HG02763 (cell line): ENCODE results near the gene GTF2I.
A peak's percentile ranks its signal among the peaks of the same experiment; 100 is the strongest.
"Not testable (repeated sequence)": the region's sequence is repeated elsewhere in the genome, so short reads cannot be mapped to it uniquely, and the experiment has no call there.

Source experiments
- ATAC-seq: cut with Tn5 transposase; IDR thresholded peaks from one replicate; pipeline ENCODE4 v1.9.1; 2021; ENCODE audit warnings: mild to moderate bottlenecking, moderate library complexity; ENCODE audit not compliant: unreplicated experiment

The GTF2I gene

DNA sequence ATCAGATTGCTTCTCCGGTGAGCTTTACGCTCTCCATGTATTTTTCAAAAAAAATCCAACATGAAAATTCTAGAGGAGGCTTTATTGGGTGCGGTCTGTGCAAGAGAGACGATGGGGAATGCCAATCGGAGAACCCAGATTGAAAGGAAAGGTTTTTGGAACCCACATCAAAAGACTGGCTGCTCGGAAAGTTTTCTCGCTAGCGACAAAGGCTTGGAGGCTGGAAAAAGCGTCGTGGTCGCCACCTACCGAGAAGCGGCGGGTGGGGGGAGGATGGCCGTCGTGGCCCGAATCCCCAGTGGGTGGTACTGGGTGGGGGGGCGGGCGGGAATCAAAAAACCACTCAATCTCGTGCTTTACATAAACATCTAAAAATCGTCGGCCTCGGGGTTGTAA is 1.1 kb upstream of the GTF2I start:
- no peak for ATAC-seq

DNA sequence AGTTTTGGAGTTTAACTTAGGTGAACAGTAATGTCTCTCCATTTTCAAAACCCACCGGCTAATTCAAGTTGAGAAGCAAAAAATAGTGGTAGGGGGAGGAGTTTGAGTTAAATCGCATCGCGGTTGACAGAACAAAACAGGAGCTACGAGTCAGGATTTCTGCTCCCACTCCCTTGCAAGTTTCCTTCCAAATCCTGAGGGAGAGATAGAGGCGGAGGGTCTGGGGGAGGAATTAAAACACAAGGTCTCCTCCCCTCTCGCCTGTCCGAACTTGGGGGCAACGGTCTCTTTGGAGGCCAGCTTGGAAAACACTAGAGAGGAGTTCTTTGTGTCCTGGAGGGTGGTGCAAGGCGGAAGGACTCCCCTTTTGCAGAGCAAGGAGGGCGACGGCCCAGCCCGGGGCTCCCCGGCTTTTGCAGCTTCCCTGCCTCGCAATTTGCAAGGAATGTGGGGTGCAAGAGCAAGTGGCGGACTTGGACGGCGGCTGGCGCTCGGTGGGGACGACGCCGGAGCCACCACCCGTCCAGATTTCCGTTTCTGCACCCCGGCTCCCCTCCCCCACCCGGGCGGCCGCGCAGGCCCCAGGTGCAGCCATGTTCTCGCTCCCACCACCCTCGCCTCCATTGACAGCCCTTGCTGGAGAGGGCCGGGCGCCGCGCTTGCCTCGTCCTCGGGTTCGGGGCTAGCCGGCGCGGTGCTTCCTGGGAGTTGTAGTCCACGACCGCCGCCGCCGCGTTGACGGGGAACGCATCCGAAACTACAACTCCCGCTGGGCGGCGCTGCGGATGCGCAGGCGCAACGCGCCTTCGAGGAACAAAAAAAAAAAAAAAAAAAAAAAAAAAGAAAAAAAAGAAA is 454 bp upstream of the GTF2I start:
- ATAC-seq: peak; percentile 60

DNA sequence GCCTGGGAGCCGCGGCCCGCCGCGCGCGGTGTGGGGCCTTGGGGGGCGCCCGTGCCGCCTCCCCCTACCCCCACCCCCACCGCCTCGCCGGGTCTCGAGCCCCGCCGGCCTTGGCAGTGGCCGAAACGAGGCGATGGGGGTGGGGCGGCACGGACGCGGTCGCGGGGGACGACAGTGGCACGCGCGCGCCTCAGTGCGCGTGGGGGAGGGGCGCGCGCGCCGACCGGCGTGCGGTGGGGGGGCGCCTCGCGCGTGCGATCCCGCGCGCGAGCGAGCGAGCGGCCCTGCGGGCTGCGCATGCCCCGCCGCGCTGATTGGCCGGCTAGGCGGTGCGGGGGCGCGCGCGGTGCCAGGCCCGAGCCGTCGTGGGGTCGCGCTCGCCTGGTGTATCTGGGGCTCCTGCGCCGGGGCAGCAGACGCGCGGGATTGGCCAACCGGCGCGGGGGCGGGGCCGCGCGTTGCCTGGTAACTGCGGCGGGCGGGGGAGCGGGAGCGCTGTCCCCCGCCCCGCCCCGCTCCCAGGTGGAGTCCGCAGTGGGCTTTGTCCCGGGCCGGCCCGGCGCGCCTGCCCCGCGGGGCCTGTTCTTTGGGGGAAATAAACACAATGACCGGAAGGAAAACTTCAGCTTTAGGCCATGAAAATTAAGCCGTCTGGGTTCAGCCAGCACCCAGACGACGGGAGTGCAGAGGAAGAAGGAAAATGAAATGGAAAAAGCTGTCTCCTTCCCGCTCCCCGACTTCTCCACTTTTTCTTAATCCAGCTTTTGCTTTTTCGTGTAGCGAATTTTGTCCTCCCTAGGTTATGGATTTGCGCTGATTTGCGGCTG is 873 bp downstream of the GTF2I start:
- ATAC-seq: peak; percentile 52

DNA sequence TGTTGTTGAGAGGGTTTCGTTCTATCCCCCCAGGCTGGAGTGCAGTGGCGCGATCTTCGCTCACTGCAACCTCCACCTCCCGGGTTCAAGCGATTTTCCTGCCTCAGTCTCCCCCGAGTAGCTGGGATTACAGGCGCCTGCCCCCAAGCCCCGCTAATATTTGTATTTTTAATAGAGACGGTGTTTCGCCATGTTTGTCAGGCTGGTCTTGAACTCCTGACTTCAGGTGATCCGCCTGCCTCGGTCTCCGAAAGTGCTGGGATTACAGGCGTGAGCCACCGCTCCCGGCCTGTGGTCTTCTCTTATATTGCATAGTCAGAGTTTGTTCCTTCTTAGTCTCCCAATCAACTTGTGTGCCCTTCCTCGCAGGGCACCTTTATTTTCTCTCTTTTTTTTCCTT is 2.7 kb downstream of the GTF2I start:
- ATAC-seq: not testable (repeated sequence)

DNA sequence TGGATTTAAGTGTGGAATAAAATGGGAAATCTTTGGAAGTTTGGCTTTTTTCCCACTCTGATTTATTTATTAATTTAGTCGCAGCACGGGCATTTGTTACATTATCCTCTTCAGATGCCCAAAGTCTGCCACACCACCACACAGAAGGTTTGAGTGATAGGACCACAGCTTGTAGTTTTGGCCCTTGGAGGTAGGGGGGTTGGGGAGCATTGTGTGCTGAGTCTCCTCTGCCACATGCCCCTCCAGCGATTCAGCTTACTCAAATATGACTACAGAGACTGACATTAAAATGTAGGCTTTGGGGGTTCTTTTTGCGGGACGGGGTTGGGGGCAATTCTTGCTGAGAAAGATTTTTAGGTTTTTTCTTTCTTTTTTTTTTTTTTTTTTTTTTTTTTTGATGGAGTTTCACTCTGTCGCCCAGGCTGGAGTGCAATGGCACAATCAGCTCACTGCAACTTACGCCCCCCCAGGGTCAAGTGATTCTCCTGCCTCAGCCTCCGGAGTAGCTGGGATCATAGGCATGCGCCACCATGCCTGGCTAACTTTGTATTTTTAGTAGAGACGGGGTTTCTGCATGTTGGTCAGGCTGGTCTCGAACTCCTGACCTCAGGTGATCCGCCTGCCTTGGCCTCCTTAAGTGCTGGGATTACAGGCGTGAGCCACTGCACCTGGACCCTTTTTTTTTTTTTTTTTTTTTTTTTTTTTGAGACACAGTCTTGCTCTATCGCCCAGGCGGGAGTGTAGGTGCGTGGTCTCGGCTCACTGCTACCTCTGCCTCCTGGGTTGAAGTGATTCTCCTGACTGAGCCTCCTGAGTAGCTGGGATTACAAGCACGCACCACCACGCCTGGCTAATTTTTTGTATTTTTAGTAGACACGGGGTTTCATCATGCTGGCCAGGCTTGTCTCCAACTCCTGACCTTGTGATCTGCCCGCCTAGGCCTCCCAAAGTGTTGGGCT is 4.6 kb downstream of the GTF2I start:
- ATAC-seq: not testable (repeated sequence)

DNA sequence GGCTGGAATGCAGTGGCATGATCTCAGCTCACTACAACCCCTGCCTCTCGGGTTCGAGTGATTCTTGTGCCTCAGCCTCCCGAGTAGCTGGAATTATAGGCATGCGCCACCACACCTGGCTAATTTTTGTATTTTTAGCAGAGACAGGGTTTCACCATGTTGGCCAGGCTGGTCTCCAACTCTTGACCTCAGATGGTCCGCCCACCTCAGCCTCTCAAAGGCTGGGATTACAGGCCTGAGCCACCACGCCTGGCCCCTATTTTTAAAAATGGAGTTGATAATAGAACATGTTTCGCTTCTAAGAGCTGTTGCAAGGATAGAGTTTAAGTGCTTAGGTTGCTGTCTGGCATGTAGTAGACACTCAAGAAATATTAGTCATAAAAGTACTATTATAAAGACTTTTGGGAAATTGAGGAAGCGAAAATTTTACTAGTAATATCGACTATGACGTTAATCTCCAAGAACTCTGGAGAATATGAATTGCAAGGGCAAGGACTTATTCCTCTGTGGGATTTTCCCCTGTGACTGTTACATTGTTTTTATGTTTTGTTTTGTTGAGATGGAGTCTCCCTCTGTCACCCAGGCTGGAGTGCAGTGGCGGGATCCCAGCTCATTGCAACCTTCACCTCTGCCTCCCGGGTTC is 7.9 kb downstream of the GTF2I start:
- no peak for ATAC-seq

DNA sequence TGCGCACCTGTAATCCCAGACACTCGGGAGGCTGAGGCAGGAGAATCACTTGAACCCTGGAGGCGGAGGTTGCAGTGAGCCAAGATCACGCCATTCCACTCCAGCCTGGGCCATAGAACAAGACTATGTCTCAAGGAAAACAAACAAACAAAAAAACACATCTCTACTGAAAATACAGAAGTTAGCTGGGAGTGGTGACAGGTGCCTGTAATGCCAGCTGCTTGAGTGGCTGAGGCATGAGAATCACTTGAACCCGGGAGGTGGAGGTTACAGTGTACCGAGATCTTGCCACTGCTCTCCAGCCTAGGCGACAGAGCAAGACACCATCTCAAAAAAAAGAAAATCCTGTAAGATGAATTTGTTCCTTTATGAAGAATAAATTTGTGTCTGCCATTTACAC is 9.5 kb downstream of the GTF2I start:
- not testable (repeated sequence) for ATAC-seq

DNA sequence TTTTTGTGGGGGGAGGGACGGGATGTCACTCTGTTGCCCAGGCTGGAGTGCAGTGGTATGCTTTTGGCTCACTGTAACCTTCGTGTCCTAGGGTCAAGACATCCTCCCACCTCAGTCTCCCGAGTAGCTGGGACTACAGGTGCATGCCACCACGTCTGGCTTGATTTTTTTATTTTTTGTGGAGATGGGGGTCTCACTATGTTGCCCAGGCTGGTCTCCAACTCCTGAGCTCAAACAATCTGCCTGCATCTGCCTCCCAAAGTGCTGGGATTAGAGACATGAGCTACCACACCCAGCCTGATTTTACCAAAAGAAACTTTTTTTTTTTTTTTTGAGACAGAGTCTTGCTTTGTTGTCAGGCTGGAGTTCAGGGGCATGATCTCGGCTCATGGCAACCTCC is 10.0 kb downstream of the GTF2I start:
- not testable (repeated sequence) for ATAC-seq

DNA sequence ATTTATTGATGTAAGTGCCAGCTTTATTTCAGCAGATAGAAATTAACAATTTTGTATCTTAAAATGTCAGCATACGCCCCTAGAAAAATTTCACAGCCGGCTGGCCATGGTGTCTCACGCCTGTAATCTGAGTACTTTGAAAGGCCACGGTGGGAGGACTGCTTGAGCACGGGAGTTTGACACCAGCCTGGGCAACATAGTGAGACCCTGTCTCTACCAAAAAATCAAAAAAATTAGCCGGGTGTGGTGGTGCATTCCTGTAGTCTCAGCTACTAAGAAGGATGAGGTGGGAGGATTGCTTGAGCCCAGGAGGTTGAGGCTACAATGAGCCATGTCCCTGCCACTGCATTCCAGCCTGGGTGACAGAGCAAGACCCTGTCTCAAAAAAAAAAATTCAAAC is 14.1 kb downstream of the GTF2I start:
- no peak for ATAC-seq

DNA sequence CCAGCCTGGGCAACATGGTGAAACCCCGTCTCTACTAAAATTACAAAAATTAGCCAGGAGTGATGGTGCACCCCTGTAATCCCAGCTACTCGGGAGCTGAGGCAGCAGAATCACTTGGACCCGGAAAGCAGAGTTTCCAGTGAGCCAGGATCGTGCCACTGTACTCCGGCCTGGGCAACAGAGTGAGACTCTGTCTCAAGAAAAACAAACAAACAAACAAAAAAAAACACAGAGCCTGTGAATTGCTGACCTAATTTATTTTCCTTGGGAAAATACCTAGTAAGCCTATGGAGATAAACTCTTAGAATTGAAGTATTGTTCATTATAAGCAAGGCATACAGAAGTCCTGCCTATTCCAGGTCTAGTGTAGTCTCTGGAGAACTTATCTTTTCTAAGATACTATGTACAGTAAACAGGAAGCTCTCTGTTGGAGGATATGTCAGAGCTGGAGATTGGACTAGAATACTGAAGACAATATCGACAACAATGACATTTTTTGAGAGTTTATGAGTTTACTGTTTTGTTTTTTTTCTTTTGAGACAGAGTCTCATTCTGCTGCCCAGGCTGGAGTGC is 14.9 kb downstream of the GTF2I start:
- no peak for ATAC-seq

DNA sequence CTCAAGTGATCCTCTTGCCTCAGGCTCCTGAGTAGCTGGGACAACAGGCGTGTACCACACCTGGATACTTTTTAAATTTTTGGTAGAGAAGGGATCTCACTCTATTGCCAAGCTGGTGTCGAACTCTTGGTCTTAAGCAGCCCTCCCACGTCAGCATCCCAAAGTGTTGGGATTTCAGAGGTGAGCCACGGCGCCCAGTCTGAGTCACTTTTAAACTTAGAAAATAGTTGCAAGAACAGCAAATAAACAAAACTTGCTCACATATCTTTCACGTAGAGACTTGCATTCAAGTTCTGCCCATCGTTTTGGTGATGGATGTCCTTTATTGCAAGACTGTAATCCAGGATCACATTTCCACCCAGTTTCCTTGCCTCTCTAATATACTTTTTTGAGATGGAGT is 16.6 kb downstream of the GTF2I start:
- no peak for ATAC-seq

DNA sequence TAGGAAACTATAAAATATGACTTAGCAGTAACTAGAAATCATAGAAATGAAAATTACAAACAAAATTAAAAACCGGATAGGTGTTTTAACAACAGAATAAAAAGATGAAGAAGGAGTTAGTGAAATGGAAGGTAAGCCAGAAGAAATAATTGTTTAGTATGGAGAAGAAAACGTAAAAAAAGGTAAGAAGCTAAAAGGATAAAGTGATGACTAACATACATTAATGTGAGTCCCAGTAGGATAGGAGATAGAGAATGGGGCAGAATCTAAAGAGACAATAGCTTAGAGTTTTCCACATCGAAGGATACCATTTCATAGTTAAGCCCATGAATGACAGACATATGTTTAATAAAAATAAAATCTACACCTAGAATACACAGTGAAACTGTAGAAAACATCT is 25.3 kb downstream of the GTF2I start:
- no peak for ATAC-seq

DNA sequence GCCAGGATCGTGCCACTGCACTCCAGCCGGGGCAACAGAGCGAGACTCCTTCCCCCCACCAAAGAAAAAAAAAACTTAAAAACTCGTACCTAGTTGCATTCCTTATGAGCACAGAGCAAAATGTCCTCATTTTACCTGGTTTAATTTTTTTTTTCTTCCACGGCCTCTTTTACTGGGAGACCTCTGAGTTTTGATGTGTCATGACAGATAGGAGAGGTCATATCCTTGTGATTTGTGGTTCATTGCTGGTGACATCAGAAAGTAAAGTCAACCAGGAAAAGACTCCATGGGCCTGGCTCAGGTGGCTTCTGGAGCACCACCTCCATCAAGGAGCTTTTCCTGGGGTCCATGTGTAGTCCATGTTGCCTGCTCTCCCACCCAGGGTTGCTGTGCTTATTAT is 26.3 kb downstream of the GTF2I start:
- ATAC-seq: no peak

DNA sequence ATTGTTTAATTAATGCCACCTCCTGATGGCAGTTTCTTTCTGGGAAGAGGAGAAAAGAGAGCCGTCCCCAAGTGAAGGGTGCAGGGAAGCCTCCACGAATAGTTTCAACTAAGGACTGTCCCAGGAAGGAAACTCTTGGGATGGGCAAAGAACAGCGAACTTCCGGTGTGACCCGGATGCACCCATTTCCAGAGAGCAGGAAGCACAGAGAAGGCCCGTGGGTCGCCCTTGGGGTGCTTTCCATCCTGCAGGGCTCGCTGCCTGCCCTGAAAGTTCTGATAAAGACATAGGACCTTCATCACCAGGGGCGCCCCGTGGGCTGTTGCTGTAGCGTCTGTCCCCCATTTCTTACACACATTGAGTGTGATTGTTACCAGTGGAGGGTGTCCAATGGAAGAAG is 27.0 kb downstream of the GTF2I start:
- no peak for ATAC-seq

DNA sequence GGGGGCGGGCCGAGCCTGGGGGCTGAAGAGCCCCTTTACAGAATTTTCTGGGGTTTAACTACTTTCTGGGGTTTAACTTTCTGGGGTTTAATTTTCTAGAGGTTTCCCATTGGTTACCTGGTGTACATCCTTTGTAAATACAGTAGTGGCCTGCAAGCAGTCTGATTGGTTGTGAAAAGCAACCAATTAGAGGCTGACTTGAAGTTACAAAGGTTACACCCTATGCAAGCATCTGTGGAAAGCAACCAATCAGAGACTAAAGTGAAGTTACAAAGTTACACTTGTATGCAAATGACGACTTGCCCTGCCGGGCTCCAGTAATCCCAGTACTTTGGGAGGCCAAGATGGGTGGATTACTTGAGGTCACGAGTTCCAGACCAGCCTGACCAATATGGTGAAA is 27.4 kb downstream of the GTF2I start:
- no peak for ATAC-seq

DNA sequence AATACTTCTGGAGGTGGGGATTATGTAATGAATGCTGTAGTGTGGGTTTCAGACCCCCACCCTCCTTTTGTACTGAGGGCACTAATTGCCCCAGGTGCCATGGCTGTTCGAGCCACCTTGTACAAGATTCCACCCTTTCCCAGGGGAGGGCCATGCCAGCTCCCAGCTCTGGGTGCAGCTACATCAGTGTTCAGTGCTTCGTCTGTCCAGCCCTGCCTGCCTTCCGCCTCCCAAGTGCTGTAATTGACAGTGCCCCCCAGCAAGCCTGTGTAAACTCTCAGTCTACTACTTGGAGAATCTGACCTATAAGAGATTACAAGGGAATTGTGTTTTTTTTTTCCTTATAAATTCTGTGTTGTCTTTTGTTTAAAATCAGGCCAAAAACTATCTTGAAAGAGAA is 33.0 kb downstream of the GTF2I start:
- no peak for ATAC-seq

DNA sequence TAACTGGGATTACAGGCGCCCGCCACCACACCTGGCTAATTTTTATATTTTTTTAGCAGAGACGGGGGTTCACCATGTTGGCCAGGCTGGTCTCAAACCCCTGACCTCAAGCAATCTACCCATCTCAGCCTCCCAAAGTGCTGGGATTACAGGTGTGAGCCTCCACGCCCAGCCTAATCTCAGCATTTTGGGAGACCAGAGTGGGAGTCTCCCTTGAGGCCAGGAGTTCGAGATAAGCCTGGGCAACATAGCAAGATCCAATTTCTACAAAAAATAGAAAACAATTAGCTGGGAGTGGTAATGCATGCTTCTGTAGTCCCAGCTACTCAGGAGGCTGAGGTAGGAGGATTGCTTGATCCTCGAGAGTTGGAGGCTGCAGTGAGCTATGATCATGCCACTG is 46.9 kb downstream of the GTF2I start:
- ATAC-seq: not testable (repeated sequence)

DNA sequence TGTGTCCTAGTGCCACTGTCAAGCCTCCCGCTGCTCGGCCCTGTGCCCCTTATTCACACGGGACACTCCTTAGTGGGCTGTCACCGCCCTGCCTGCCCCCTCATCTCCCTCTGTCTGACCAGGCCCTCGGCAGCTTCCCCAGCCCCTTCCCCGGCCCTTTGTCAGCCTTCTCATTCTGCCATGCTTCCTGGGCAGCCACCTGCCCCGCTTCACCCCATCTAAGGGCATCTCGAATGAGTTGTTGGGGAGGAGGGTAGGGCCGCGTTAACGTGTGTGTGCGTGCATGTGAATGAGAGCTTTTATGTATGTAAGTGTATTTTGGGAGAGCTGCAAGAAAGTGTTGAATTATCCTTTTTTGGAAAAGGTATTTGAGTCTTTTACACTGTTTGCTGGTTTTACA is 49.7 kb downstream of the GTF2I start:
- ATAC-seq: no peak

DNA sequence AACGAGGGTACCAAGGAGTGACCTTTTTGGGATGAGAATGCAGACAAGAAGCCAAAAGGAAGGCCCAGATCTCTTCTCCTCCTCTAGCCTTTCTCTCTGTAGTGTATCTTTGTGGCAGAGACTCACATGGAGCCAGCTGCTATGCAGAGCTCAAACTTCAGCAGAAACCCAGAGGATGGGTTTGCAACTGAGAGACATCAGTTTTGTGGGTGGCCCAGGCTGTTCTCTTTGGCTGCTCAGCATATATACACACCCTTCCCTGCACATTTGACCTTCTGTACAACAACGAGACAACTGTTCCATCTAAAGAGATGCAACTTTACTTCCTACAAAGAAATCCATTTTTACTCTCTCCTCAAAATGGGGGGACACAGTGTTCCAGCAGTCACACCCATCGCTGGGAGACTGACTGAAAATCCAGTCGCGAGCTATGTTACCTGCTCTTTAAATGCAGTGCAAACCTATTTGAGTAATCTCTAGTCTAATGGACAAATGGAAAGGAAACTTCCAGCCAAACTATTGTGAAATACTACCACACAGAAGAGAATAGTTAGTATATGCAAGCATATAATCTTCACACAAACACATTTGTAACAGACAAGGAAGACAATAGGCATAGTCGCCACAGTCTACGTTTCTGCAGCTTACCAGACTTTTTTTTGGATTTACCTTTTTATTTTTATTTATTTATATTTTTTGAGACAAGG is 51.2 kb downstream of the GTF2I start:
- ATAC-seq: no peak
